ENCODE results near the gene POMP.
"Not testable (repeated sequence)": the region's sequence is repeated elsewhere in the genome, so short reads cannot be mapped to it uniquely, and the experiment has no call there.

POMP gene

DNA sequence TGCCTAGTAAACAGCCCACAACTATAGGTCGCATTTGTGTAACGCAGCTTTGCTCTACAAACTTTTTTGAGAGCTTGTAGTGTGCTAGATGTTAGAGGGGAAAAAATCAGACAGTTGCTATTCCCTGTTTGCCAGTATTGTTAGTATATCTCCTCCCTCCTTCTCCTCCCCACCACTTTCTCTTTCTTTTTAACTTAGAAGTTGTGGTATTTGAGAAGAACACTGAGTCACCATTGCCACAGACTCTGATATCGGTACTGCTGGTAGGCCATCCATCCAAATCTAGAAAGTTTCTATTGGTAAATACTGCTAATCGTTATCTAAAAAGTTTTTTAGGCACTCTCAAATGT is 666 bp downstream of the POMP start:
- DNase-seq (ENCODE audit: low read depth) = peak; percentile 71
- TF ChIP-seq, protein P1, sequence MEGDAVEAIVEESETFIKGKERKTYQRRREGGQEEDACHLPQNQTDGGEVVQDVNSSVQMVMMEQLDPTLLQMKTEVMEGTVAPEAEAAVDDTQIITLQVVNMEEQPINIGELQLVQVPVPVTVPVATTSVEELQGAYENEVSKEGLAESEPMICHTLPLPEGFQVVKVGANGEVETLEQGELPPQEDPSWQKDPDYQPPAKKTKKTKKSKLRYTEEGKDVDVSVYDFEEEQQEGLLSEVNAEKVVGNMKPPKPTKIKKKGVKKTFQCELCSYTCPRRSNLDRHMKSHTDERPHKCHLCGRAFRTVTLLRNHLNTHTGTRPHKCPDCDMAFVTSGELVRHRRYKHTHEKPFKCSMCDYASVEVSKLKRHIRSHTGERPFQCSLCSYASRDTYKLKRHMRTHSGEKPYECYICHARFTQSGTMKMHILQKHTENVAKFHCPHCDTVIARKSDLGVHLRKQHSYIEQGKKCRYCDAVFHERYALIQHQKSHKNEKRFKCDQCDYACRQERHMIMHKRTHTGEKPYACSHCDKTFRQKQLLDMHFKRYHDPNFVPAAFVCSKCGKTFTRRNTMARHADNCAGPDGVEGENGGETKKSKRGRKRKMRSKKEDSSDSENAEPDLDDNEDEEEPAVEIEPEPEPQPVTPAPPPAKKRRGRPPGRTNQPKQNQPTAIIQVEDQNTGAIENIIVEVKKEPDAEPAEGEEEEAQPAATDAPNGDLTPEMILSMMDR (conservative IDR thresholded peaks at IDR 0.05; ENCODE audit: control insufficient read depth, insufficient read depth, low read depth, low read length) = no peak
- H3K4me3 ChIP-seq (ENCODE audit: control insufficient read depth, low read depth, low read length) = peak overlapping the region; percentile 97

GRCh38 chr13:28666897-28667488 is 8.1 kb downstream of the POMP start:
- DNase-seq (ENCODE audit: low read depth) = no peak
- TF ChIP-seq, protein P1 (conservative IDR thresholded peaks at IDR 0.05; ENCODE audit: control insufficient read depth, insufficient read depth, low read depth, low read length) = no peak
- no peak overlapping the region for H3K4me3 ChIP-seq (ENCODE audit: control insufficient read depth, low read depth, low read length)

DNA sequence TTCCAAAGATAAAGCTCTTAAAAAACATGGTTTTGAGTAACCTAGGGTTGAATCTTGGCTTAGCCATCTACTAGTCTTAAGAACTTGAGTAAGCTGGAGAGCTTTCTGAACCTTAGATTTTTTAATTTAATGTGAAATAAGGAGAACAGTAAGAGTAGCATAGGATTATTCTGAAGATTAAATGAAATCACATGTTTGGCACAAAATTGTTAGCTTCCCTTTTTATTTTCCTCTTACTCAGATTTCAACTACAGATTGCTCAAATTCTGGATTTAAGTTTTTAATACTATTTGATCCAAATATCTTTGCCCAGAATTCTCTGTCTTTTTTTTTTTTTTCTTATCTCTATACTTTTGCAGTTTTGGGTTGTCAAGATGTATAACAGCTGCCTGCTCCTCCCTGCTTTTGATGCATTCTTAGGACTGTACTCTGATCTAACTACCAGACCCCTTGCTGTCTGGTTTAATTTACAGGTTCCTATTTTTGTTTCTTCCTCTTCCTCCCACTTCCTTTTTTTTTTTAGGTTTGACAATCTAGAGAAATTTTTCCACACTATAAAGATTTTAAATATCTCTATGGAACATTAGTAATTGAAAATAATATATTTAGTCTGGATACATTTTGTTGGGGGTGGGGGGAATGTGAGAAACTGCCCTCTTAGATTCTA is 12.3 kb downstream of the POMP start:
- DNase-seq (ENCODE audit: low read depth) = no peak
- TF ChIP-seq, protein P1 (conservative IDR thresholded peaks at IDR 0.05; ENCODE audit: control insufficient read depth, insufficient read depth, low read depth, low read length) = no peak
- no peak overlapping the region for H3K4me3 ChIP-seq (ENCODE audit: control insufficient read depth, low read depth, low read length)

GRCh38 chr13:28678809-28679208 is 19.9 kb downstream of the POMP start:
- no peak overlapping the region for H3K4me3 ChIP-seq (ENCODE audit: control insufficient read depth, low read depth, low read length)
- TF ChIP-seq, protein P1 (conservative IDR thresholded peaks at IDR 0.05; ENCODE audit: control insufficient read depth, insufficient read depth, low read depth, low read length) = peak; percentile 23
- DNase-seq (ENCODE audit: low read depth) = peak; percentile 13

DNA sequence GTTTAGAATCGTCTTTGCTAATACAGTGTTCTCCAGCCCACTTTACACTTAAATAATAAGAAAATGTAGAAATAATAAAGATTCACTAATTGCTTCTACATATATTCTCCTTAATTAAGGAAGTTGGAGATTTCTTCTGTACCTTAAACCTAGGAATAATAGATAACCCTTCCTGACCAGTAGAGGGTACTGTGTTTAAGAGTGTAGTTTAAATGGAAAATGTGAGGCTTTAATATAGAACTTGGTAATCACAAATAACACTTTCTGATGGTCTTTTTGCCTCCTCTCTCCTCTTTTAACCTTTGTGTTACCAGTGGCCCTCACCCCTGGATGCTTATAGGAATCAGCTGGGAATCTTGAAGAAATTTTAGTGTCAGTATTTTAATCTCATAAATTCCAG is 20.7 kb downstream of the POMP start:
- DNase-seq (ENCODE audit: low read depth) = peak; percentile 33
- H3K4me3 ChIP-seq (ENCODE audit: control insufficient read depth, low read depth, low read length) = no peak overlapping the region
- TF ChIP-seq, protein P1 (conservative IDR thresholded peaks at IDR 0.05; ENCODE audit: control insufficient read depth, insufficient read depth, low read depth, low read length) = peak; percentile 42

- TF ChIP-seq, protein P1 (conservative IDR thresholded peaks at IDR 0.05; ENCODE audit: control insufficient read depth, insufficient read depth, low read depth, low read length) = no peak
- no peak overlapping the region for H3K4me3 ChIP-seq (ENCODE audit: control insufficient read depth, low read depth, low read length)
- DNase-seq (ENCODE audit: low read depth) = no peak
These were observed 21.6 kb downstream of the POMP start for GRCh38 chr13:28680541-28680940.

DNA sequence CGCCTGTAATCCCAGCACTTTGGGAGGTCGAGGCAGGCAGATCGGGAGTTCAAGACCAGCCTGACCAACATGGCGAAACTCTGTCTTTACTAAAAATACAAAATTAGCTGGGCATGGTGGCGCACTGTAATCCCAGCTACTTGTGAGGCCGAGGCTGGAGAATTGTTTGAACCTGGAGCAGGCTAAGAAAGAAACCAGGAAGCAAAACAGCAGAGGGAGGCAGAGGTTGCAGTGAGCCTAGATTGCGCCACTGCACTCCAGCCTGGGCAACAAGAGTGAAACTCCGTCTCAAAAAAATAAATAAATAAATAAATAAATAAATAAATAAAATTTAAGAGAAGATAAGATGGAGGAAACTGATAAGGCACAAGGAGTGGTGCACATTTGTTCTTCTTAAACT is 24.2 kb downstream of the POMP start:
- DNase-seq (ENCODE audit: low read depth); H3K4me3 ChIP-seq (ENCODE audit: control insufficient read depth, low read depth, low read length): not testable (repeated sequence)

Data from fibroblast of mammary gland (primary cell).